PFSK-1 (cell line): Measurements from ENCODE around the gene UXS1.
A peak's percentile ranks its signal among the peaks of the same experiment; 100 is the strongest.

Experiments
- FOXP2 ChIP-seq: optimal IDR thresholded peaks from 2 replicates; pipeline ENCODE3; 2011; ENCODE audit warnings: borderline replicate concordance, control low read depth, inconsistent platforms; ENCODE audit not compliant: insufficient read depth; ENCODE audit errors: extremely low read length, extremely low read depth
- POLR2AphosphoS5 ChIP-seq: IDR thresholded peaks from 2 replicates; pipeline ENCODE4 v1.6.1; 2012; ENCODE audit warnings: low read depth, mild to moderate bottlenecking, control low read depth, low read length, moderate library complexity
- REST ChIP-seq, 2 experiments: IDR thresholded peaks; 2 replicates each; pipeline versions ENCODE4 v1.6.1 to v1.8.0; 2011 to 2012; ENCODE audit warnings: low read depth in 2 of 2, low read length in 2 of 2, control low read depth in 1 of 2, inconsistent platforms in 1 of 2, mild to moderate bottlenecking in 1 of 2, moderate library complexity in 1 of 2; ENCODE audit not compliant: insufficient read depth in 1 of 2
- SIN3A ChIP-seq: IDR thresholded peaks from 2 replicates; pipeline ENCODE4 v1.6.1; 2012; ENCODE audit warnings: mild to moderate bottlenecking, low read length, moderate library complexity, borderline replicate concordance; ENCODE audit not compliant: insufficient read depth
- TAF1 ChIP-seq: IDR thresholded peaks from 2 replicates; pipeline ENCODE4 v1.6.1; 2012; ENCODE audit warnings: low read length, control low read depth, borderline replicate concordance; ENCODE audit not compliant: insufficient read depth

The UXS1 gene

GRCh38 chr2:106117882-106118684 lies 76.0 kb downstream of the UXS1 start:
- no peak for TF ChIP-seq POLR2AphosphoS5
- no peak for TF ChIP-seq REST (IDR thresholded peaks at IDR 0.05; ENCODE audit: insufficient read depth in 1 of 2, low read depth in 2 of 2, low read length in 2 of 2)
- no peak for TF ChIP-seq SIN3A
- no peak for TF ChIP-seq TAF1
- no peak for TF ChIP-seq FOXP2

- TF ChIP-seq POLR2AphosphoS5 (no peak), REST (IDR thresholded peaks at IDR 0.05; ENCODE audit: insufficient read depth in 1 of 2, low read depth in 2 of 2, low read length in 2 of 2) (no peak), SIN3A (no peak), FOXP2 (no peak), TAF1 (no peak)
Measured at GRCh38 chr2:106117347-106117746, 76.8 kb downstream of the UXS1 start.

- TF ChIP-seq TAF1 (no peak), SIN3A (no peak), POLR2AphosphoS5 (no peak), FOXP2 (no peak), REST (IDR thresholded peaks at IDR 0.05; ENCODE audit: insufficient read depth in 1 of 2, low read depth in 2 of 2, low read length in 2 of 2) (no peak)
Measured at GRCh38 chr2:106116248-106116647, 77.9 kb downstream of the UXS1 start.

- TF ChIP-seq POLR2AphosphoS5 = no peak
- TF ChIP-seq FOXP2 = no peak
- TF ChIP-seq TAF1 = no peak
Measured at GRCh38 chr2:106115665-106116064, 78.4 kb downstream of the UXS1 start.

- TF ChIP-seq REST (IDR thresholded peaks at IDR 0.05; ENCODE audit: insufficient read depth in 1 of 2, low read depth in 2 of 2, low read length in 2 of 2) (peak; percentile 52 to 84; a peak in 3 of 4 replicates), FOXP2 (no peak)
Measured at GRCh38 chr2:106115250-106115649, 78.9 kb downstream of the UXS1 start.
